ENCODE results near the gene HMG20B.
"Not testable (repeated sequence)": the region's sequence is repeated elsewhere in the genome, so short reads cannot be mapped to it uniquely, and the experiment has no call there.

The HMG20B gene

GRCh38 chr19:3556978-3557460 lies 15.7 kb upstream of the HMG20B start:
- ChIA-PET POLR2A (interaction anchor here (0.7 to 1.4 kb wide), 4 partner anchors 12 to 37 kb away, joined by 3 read pairs; no protein-coding TSS in a partner anchor), CTCF (interaction anchor here (0.8 to 6.4 kb wide), 6 partner anchors 9 to 108 kb away, joined by 3 to 66 read pairs (median 4); no protein-coding TSS in a partner anchor)
- H3K4me3 ChIP-seq (ENCODE audit: low read depth, low read length) = peak overlapping the region; percentile 86
- DNase-seq (ENCODE audit: low read depth, low spot score) = no peak
- TF ChIP-seq CTCF (IDR thresholded peaks at IDR 0.05; ENCODE audit: insufficient read depth, low read length, missing control alignments) = no peak

GRCh38 chr19:3557461-3558248 lies 15.1 kb upstream of the HMG20B start, which contains the start of gene MFSD12:
Gene MFSD12 (minus strand): TSS chr19:3557586. CDS start chr19:3557403, 183 bp downstream.
- TF ChIP-seq CTCF (IDR thresholded peaks at IDR 0.05; ENCODE audit: insufficient read depth, low read length, missing control alignments) = no peak
- peak; percentile 40 for DNase-seq (ENCODE audit: low read depth, low spot score)
- ChIA-PET POLR2A (interaction anchor here (0.7 to 1.1 kb wide), 4 partner anchors 12 to 98 kb away, joined by 3 to 4 read pairs (median 3); no protein-coding TSS in a partner anchor), CTCF (interaction anchor here (0.9 to 6.4 kb wide), 6 partner anchors 10 to 107 kb away, joined by 3 to 66 read pairs (median 4); no protein-coding TSS in a partner anchor)
- peak within 1 kb of the TSS; percentile 86 for H3K4me3 ChIP-seq (ENCODE audit: low read depth, low read length)

- POLR2A ChIA-PET = interaction anchor here (0.8 kb wide), 1 partner anchor 211 kb away, joined by 3 read pairs; no protein-coding TSS in a partner anchor
- TF ChIP-seq CTCF (IDR thresholded peaks at IDR 0.05; ENCODE audit: insufficient read depth, low read length, missing control alignments) = no peak
- no peak for DNase-seq (ENCODE audit: low read depth, low spot score)
- CTCF ChIA-PET = interaction anchor here (0.9 kb wide), 1 partner anchor 19 kb away, joined by 3 read pairs; no protein-coding TSS in a partner anchor
- H3K4me3 ChIP-seq (ENCODE audit: low read depth, low read length) = no peak overlapping the region
Observed at GRCh38 chr19:3563709-3564524, 8.8 kb upstream of the HMG20B start.

- POLR2A ChIA-PET = no interaction called here
- no peak overlapping the region for H3K4me3 ChIP-seq (ENCODE audit: low read depth, low read length)
- CTCF ChIA-PET = no interaction called here
- TF ChIP-seq CTCF (IDR thresholded peaks at IDR 0.05; ENCODE audit: insufficient read depth, low read length, missing control alignments) = no peak
- DNase-seq (ENCODE audit: low read depth, low spot score) = no peak
Observed at GRCh38 chr19:3565139-3565538, 7.6 kb upstream of the HMG20B start.

- DNase-seq (ENCODE audit: low read depth, low spot score); H3K4me3 ChIP-seq (ENCODE audit: low read depth, low read length): not testable (repeated sequence)
- ChIA-PET CTCF (interaction anchor here (0.7 to 1.5 kb wide), 4 partner anchors 12 to 25 kb away, joined by 3 to 5 read pairs (median 4); no protein-coding TSS in a partner anchor), POLR2A (interaction anchor here (0.7 to 1.2 kb wide), 2 partner anchors 12 to 13 kb away, joined by 3 read pairs; no protein-coding TSS in a partner anchor)
Observed at GRCh38 chr19:3570042-3570441, 2.7 kb upstream of the HMG20B start.

- no peak for DNase-seq (ENCODE audit: low read depth, low spot score)
- POLR2A ChIA-PET = interaction anchor here (1.2 kb wide), 1 partner anchor 14 kb away, joined by 3 read pairs; no protein-coding TSS in a partner anchor
- no peak overlapping the region for H3K4me3 ChIP-seq (ENCODE audit: low read depth, low read length)
- CTCF ChIA-PET = interaction anchor here (0.7 to 1.5 kb wide), 2 partner anchors 22 to 25 kb away, joined by 4 to 5 read pairs; no protein-coding TSS in a partner anchor
- no peak for TF ChIP-seq CTCF (IDR thresholded peaks at IDR 0.05; ENCODE audit: insufficient read depth, low read length, missing control alignments)
Observed at GRCh38 chr19:3570606-3571011, 2.1 kb upstream of the HMG20B start.
